HepG2 (cell line): Measurements from ENCODE around the gene HES2. TPM values are rescaled to one million over a fixed set of nuclear protein-coding genes. Genes with fewer than 3 reads are reported as not detected.

Source experiments
- microRNA-seq: library from miRNA; unstranded; fragments of <30 nt; microRNA quantifications from one replicate; pipeline ENCODE4, GENCODE V29; 2020
- polyA plus RNA-seq, 8 experiments: library from polyadenylated mRNA; depleted of rRNA in 3 of 8; stranded (reverse) in 7 of 8; unstranded in 1 of 8; fragments of >200 nt; fragmentation: Illumina TruSeq in 4 of 8; extraction: Trizol in 4 of 8; gene quantifications; 2 replicates each; pipeline versions ENCODE4 v1.2.1 to v1.2.3, GENCODE V29; 2011 to 2016; ENCODE audit warnings: low read depth in 4 of 8, missing spikeins in 1 of 8, mixed read lengths in 1 of 8; ENCODE audit not compliant: insufficient read depth in 1 of 8
- small RNA-seq, 3 experiments: library from RNA; depleted of rRNA; stranded (forward); fragments of <200 nt; gene quantifications; one replicate each; pipeline ENCODE3, GENCODE V24; 2012; ENCODE audit warnings: low read depth in 2 of 3, low replicate concordance in 1 of 3; ENCODE audit not compliant: insufficient read length in 3 of 3, insufficient read depth in 2 of 3
- total RNA-seq, 5 experiments: library from RNA; depleted of rRNA; stranded (reverse); fragments of >200 nt; fragmentation: Illumina TruSeq; extraction: Trizol; gene quantifications; 2 replicates each; pipeline ENCODE4 v1.2.3, GENCODE V29; 2016; ENCODE audit warnings: low read depth in 1 of 5

HES2 gene
- total and polyA plus RNA-seq, 2 of the 13 experiments (the other 11 are each of a cell fraction or from before 2014, with no cell fraction given) = 0.11 to 0.17 TPM

Small RNA genes lying within 50 kb of the gene (microRNA-seq; reads per million reads assigned to microRNA genes)
- not detected for gene MIR4252

Small RNA genes lying within 50 kb of the gene (small RNA-seq; reads per million reads assigned to genes)
- 0 reads per million in 3 experiments for gene MIR4252

Other genes with a start within 250 kb of the HES2 start
- gene CHD5, start 239.6 kb downstream of the HES2 start, total RNA-seq (2016; rRNA removed; fragmentation: Illumina TruSeq; extraction: Trizol) = 0.02 TPM in 1 of 2 replicates, not detected in the other
- gene CHD5, start 239.6 kb downstream of the HES2 start, polyA plus RNA-seq (2011; rRNA removed) = 0.09 and 0.21 TPM in 2 replicates
- 545 and 787 TPM in 2 replicates for gene RPL22, start 220.3 kb downstream of the HES2 start, total RNA-seq (2016; rRNA removed; fragmentation: Illumina TruSeq; extraction: Trizol)
- gene RPL22, start 220.3 kb downstream of the HES2 start, polyA plus RNA-seq (2011; rRNA removed) = 146 and 214 TPM in 2 replicates
- gene RNF207, start 213.8 kb downstream of the HES2 start, total RNA-seq (2016; rRNA removed; fragmentation: Illumina TruSeq; extraction: Trizol) = 1.7 and 9.8 TPM in 2 replicates
- gene RNF207, start 213.8 kb downstream of the HES2 start, polyA plus RNA-seq (2011; rRNA removed) = 15.9 and 17.9 TPM in 2 replicates
- gene ICMT, start 184.0 kb downstream of the HES2 start, total RNA-seq (2016; rRNA removed; fragmentation: Illumina TruSeq; extraction: Trizol) = 61.7 and 69.7 TPM in 2 replicates
- 23.1 and 24.6 TPM in 2 replicates for gene ICMT, start 184.0 kb downstream of the HES2 start, polyA plus RNA-seq (2011; rRNA removed)
- not detected in 2 replicates for gene HES3, start 175.7 kb downstream of the HES2 start, total RNA-seq (2016; rRNA removed; fragmentation: Illumina TruSeq; extraction: Trizol)
- not detected in 2 replicates for gene HES3, start 175.7 kb downstream of the HES2 start, polyA plus RNA-seq (2011; rRNA removed)
- gene GPR153, start 158.8 kb downstream of the HES2 start, total RNA-seq (2016; rRNA removed; fragmentation: Illumina TruSeq; extraction: Trizol) = 0.27 and 0.31 TPM in 2 replicates
- 0.22 and 0.44 TPM in 2 replicates for gene GPR153, start 158.8 kb downstream of the HES2 start, polyA plus RNA-seq (2011; rRNA removed)
- gene ACOT7, start 26.2 kb downstream of the HES2 start, total RNA-seq (2016; rRNA removed; fragmentation: Illumina TruSeq; extraction: Trizol) = 33.0 and 43.2 TPM in 2 replicates
- gene ACOT7, start 26.2 kb downstream of the HES2 start, polyA plus RNA-seq (2011; rRNA removed) = 47.6 and 55.8 TPM in 2 replicates
- 38.5 and 48.6 TPM in 2 replicates for gene ESPN, start 4.9 kb upstream of the HES2 start, total RNA-seq (2016; rRNA removed; fragmentation: Illumina TruSeq; extraction: Trizol)
- 54.2 and 70.4 TPM in 2 replicates for gene ESPN, start 4.9 kb upstream of the HES2 start, polyA plus RNA-seq (2011; rRNA removed)
- 0.55 and 1.5 TPM in 2 replicates for gene TNFRSF25, start 46.3 kb upstream of the HES2 start, total RNA-seq (2016; rRNA removed; fragmentation: Illumina TruSeq; extraction: Trizol)
- gene TNFRSF25, start 46.3 kb upstream of the HES2 start, polyA plus RNA-seq (2011; rRNA removed) = 1.4 and 1.6 TPM in 2 replicates
- gene PLEKHG5, start 71.7 kb upstream of the HES2 start, total RNA-seq (2016; rRNA removed; fragmentation: Illumina TruSeq; extraction: Trizol) = 1.9 and 3.5 TPM in 2 replicates
- 1.9 and 2.6 TPM in 2 replicates for gene PLEKHG5, start 71.7 kb upstream of the HES2 start, polyA plus RNA-seq (2011; rRNA removed)
- 20.2 and 24.7 TPM in 2 replicates for gene NOL9, start 134.6 kb upstream of the HES2 start, total RNA-seq (2016; rRNA removed; fragmentation: Illumina TruSeq; extraction: Trizol)
- 13.0 and 18.0 TPM in 2 replicates for gene NOL9, start 134.6 kb upstream of the HES2 start, polyA plus RNA-seq (2011; rRNA removed)
- gene TAS1R1, start 135.4 kb upstream of the HES2 start, total RNA-seq (2016; rRNA removed; fragmentation: Illumina TruSeq; extraction: Trizol) = 0.98 and 1.4 TPM in 2 replicates
- 1.6 and 1.9 TPM in 2 replicates for gene TAS1R1, start 135.4 kb upstream of the HES2 start, polyA plus RNA-seq (2011; rRNA removed)
- gene ZBTB48, start 160.1 kb upstream of the HES2 start, total RNA-seq (2016; rRNA removed; fragmentation: Illumina TruSeq; extraction: Trizol) = 13.8 and 17.1 TPM in 2 replicates
- gene ZBTB48, start 160.1 kb upstream of the HES2 start, polyA plus RNA-seq (2011; rRNA removed) = 13.0 and 18.1 TPM in 2 replicates
- gene KLHL21, start 182.9 kb upstream of the HES2 start, total RNA-seq (2016; rRNA removed; fragmentation: Illumina TruSeq; extraction: Trizol) = 20.9 and 25.0 TPM in 2 replicates
- 14.8 and 19.9 TPM in 2 replicates for gene KLHL21, start 182.9 kb upstream of the HES2 start, polyA plus RNA-seq (2011; rRNA removed)
- 7.4 and 8.4 TPM in 2 replicates for gene PHF13, start 193.8 kb upstream of the HES2 start, total RNA-seq (2016; rRNA removed; fragmentation: Illumina TruSeq; extraction: Trizol)
- 4.7 and 6.1 TPM in 2 replicates for gene PHF13, start 193.8 kb upstream of the HES2 start, polyA plus RNA-seq (2011; rRNA removed)
- gene THAP3, start 204.9 kb upstream of the HES2 start, total RNA-seq (2016; rRNA removed; fragmentation: Illumina TruSeq; extraction: Trizol) = 14.9 and 15.0 TPM in 2 replicates
- gene THAP3, start 204.9 kb upstream of the HES2 start, polyA plus RNA-seq (2011; rRNA removed) = 10.3 and 12.1 TPM in 2 replicates